Endodermal cell (in vitro differentiated cells): ENCODE data around the gene TAF10. TPM values are rescaled to one million over a fixed set of nuclear protein-coding genes. Genes with fewer than 3 reads are reported as not detected.

Experiments used
- DNase-seq: peaks from one replicate; pipeline ENCODE4 v3.0.0-alpha.2; 2017
- H3K27ac ChIP-seq: 2 replicates; pipeline ENCODE4 v1.5.1; 2013; ENCODE audit warnings: mild to moderate bottlenecking, low read depth, low read length, moderate library complexity
- H3K27me3 ChIP-seq: 2 replicates; pipeline ENCODE4 v1.6.1; 2013; ENCODE audit warnings: mild to moderate bottlenecking, low read length, moderate library complexity; ENCODE audit not compliant: insufficient read depth, control insufficient read depth, poor library complexity, severe bottlenecking
- H3K36me3 ChIP-seq: 2 replicates; pipeline ENCODE4 v1.7.0; 2013; ENCODE audit warnings: mild to moderate bottlenecking, low read length, moderate library complexity; ENCODE audit not compliant: control insufficient read depth, insufficient read depth
- H3K4me1 ChIP-seq: one replicate; pipeline ENCODE4 v1.7.0; 2013; ENCODE audit warnings: low read length; ENCODE audit not compliant: control insufficient read depth, insufficient read depth
- H3K4me3 ChIP-seq: 2 replicates; pipeline ENCODE4 v1.5.1; 2013; ENCODE audit warnings: mild to moderate bottlenecking, low read length, moderate library complexity
- H3K9ac ChIP-seq: 2 replicates; pipeline ENCODE4 v1.6.1; 2013; ENCODE audit warnings: mild to moderate bottlenecking, low read length, moderate library complexity; ENCODE audit not compliant: poor library complexity, severe bottlenecking; ENCODE audit errors: extremely low read depth
- H3K9me3 ChIP-seq: 2 replicates; pipeline ENCODE4 v1.6.1; 2013; ENCODE audit warnings: mild to moderate bottlenecking, low read length, moderate library complexity; ENCODE audit not compliant: control insufficient read depth
- H3K27ac Mint-ChIP-seq: 2 replicates; pipeline ENCODE4 v1.8.0; 2020; ENCODE audit warnings: mixed read lengths
- H3K27me3 Mint-ChIP-seq: 2 replicates; pipeline ENCODE4 v1.8.0; 2021; ENCODE audit warnings: mild to moderate bottlenecking, mixed read lengths; ENCODE audit not compliant: insufficient read depth
- H3K36me3 Mint-ChIP-seq: 2 replicates; pipeline ENCODE4 v1.8.0; 2020; ENCODE audit warnings: low read depth, mixed read lengths
- H3K4me1 Mint-ChIP-seq: 2 replicates; pipeline ENCODE4 v1.8.0; 2020; ENCODE audit warnings: mixed read lengths
- H3K4me3 Mint-ChIP-seq: 2 replicates; pipeline ENCODE4 v1.8.0; 2020; ENCODE audit warnings: mild to moderate bottlenecking, moderate library complexity, mixed read lengths
- H3K9me3 Mint-ChIP-seq: 2 replicates; pipeline ENCODE4 v1.8.0; 2020; ENCODE audit warnings: mild to moderate bottlenecking, mixed read lengths
- CTCF ChIP-seq: fragments of 200-600 bp; sonication (generic); conservative IDR thresholded peaks from 2 replicates; pipeline ENCODE4 v1.5.0; 2021; ENCODE audit warnings: antibody characterized with exemption, mild to moderate bottlenecking
- WGBS, 2 experiments: methylation state at CpG; one replicate each; pipeline versions ENCODE4 v1.1.5 to v1.1.7; 2013; ENCODE audit warnings: missing lambda C conversion rate in 2 of 2, mixed read lengths in 1 of 2; ENCODE audit not compliant: insufficient coverage in 1 of 2, insufficient read length in 1 of 2; 5-methylcytosine and 5-hydroxymethylcytosine counted together
- total RNA-seq, 2 donors: library from RNA; stranded (reverse); fragmentation: NEBNext Ultra II Directional in 1 of 2; extraction: Animal tissue kit (Norgen Biotek cat#: 25700) in 1 of 2; gene quantifications; 2 replicates in 1 of 2; 3 replicates in 1 of 2; pipeline ENCODE4 v1.2.1, GENCODE V29; 2021

Gene TAF10
- total RNA-seq, 2 donors from 2014 or later = 168 to 202 TPM

GRCh38 chr11:6633422-6634408, 21.7 kb upstream of the TAF10 start:
- H3K4me3 ChIP-seq = no peak overlapping the region
- no peak overlapping the region for H3K27ac ChIP-seq
- H3K4me1 ChIP-seq = no peaks in the 10 kb centered on the region
- H3K36me3 ChIP-seq = peaks cover 47% of the 10 kb centered on the region
- no peak overlapping the region for H3K27ac Mint-ChIP-seq
- H3K36me3 Mint-ChIP-seq = peaks cover 23% of the 10 kb centered on the region
- DNase-seq = no peak
- no peaks in the 10 kb centered on the region for H3K9me3 ChIP-seq
- no peaks in the 10 kb centered on the region for H3K9me3 Mint-ChIP-seq
- TF ChIP-seq CTCF = no peak
- peaks cover 34% of the 10 kb centered on the region for H3K27me3 Mint-ChIP-seq
- peaks cover 2% of the 10 kb centered on the region for H3K4me1 Mint-ChIP-seq
- no peak overlapping the region for H3K4me3 Mint-ChIP-seq
- 95 to 97% methylated on average over 12 to 16 of the region's 16 CpGs for WGBS, 2 experiments
- H3K27me3 ChIP-seq = peaks cover 29% of the 10 kb centered on the region
- no peak overlapping the region for H3K9ac ChIP-seq

GRCh38 chr11:6632116-6633073, 20.4 kb upstream of the TAF10 start:
- peaks cover 53% of the 10 kb centered on the region for H3K36me3 ChIP-seq
- H3K9me3 Mint-ChIP-seq = no peaks in the 10 kb centered on the region
- TF ChIP-seq CTCF = no peak
- H3K9me3 ChIP-seq = no peaks in the 10 kb centered on the region
- no peak for DNase-seq
- WGBS, 2 experiments = 92 to 95% methylated on average over 17 to 29 of the region's 29 CpGs
- H3K27ac Mint-ChIP-seq = no peak overlapping the region
- H3K4me1 Mint-ChIP-seq = peaks cover 2% of the 10 kb centered on the region
- no peak overlapping the region for H3K9ac ChIP-seq
- H3K4me1 ChIP-seq = no peaks in the 10 kb centered on the region
- no peak overlapping the region for H3K27ac ChIP-seq
- H3K36me3 Mint-ChIP-seq = peaks cover 23% of the 10 kb centered on the region
- H3K4me3 ChIP-seq = no peak overlapping the region
- H3K4me3 Mint-ChIP-seq = no peak overlapping the region
- H3K27me3 Mint-ChIP-seq = peaks cover 41% of the 10 kb centered on the region
- peaks cover 29% of the 10 kb centered on the region for H3K27me3 ChIP-seq

GRCh38 chr11:6631361-6631890, 19.4 kb upstream of the TAF10 start:
- Mint-ChIP-seq H3K4me3 (no peak overlapping the region), H3K27ac (no peak overlapping the region), H3K4me1 (peaks cover 2% of the 10 kb centered on the region), H3K9me3 (no peaks in the 10 kb centered on the region), H3K27me3 (peaks cover 41% of the 10 kb centered on the region), H3K36me3 (peaks cover 28% of the 10 kb centered on the region)
- H3K9me3 ChIP-seq = no peaks in the 10 kb centered on the region
- 91% methylated on average over 9 to 11 of the region's 11 CpGs for WGBS, 2 experiments
- H3K27me3 ChIP-seq = peaks cover 29% of the 10 kb centered on the region
- H3K4me1 ChIP-seq = no peaks in the 10 kb centered on the region
- no peak for TF ChIP-seq CTCF
- no peak overlapping the region for H3K9ac ChIP-seq
- H3K36me3 ChIP-seq = peaks cover 62% of the 10 kb centered on the region
- H3K27ac ChIP-seq = no peak overlapping the region
- no peak overlapping the region for H3K4me3 ChIP-seq
- no peak for DNase-seq
